HG03135 (cell line): Measurements from ENCODE around the gene BCL6B.
"Not testable (repeated sequence)": the region's sequence is repeated elsewhere in the genome, so short reads cannot be mapped to it uniquely, and the experiment has no call there.

Source experiments
- ATAC-seq: cut with Tn5 transposase; IDR thresholded peaks from one replicate; pipeline ENCODE4 v1.9.1; 2021; ENCODE audit warnings: mild to moderate bottlenecking, moderate library complexity; ENCODE audit not compliant: unreplicated experiment

BCL6B gene, protein sequence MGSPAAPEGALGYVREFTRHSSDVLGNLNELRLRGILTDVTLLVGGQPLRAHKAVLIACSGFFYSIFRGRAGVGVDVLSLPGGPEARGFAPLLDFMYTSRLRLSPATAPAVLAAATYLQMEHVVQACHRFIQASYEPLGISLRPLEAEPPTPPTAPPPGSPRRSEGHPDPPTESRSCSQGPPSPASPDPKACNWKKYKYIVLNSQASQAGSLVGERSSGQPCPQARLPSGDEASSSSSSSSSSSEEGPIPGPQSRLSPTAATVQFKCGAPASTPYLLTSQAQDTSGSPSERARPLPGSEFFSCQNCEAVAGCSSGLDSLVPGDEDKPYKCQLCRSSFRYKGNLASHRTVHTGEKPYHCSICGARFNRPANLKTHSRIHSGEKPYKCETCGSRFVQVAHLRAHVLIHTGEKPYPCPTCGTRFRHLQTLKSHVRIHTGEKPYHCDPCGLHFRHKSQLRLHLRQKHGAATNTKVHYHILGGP

DNA sequence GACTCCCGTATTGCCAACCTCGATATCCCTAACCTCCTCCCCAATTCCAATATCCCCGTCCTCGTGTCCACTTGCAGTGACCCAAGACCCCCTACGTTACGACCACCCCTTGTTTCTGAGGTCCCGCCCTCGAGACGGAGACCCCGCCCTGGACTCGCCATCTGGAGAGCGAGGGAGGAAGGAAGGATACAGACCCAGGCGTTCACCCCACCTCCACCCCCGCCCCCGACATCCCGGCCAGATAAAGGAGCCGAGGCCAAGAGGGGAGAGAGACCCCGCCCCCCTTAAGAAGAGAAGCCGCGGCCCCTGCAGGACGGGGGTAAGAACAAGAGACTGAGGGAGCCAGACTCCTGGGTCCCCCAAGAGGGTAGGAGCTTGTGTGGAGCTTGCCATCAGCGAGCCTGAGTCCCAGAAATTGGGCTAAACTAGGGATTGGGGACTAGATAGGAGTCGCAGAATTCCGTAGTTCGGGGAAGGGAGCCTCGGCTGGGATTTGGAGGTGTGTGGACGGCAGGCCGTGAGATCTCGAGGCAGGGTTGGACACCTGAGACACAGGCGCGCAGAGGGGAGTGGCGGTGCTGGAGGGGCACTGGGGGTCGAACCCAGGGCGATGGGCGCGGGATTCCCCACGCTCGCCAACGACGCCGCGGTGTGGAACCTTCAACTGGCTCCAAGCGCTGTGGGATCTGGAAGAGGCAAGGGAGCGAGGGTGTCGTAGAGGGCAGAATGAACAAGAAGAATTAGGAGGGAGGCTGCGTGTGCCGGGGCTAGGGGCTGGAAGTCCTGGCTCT lies at the start of gene BCL6B:
BCL6B (plus strand) TSS at position 270 of the 791 bp plus-strand sequence. CDS start 622 bp downstream, outside the sequence.
- no peak for ATAC-seq

DNA sequence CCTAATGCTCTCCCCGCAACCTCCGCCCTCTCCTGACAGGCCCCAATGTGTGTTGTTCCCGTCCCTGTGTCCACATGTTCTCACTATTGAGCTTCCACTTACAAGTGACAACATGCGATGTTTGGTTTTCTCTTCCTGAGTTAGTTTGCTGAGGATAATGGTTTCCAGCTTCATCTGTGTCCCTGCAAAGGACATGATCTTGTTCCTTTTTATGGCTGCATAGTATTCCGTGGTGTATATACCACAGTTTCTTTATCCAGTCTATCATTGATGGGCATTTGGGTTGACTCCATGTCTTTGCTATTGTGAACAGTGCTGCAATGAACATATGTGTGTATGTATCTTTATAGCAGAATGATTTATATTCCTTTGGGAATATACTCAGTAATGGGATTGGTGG lies 43.4 kb upstream of the BCL6B start:
- ATAC-seq = not testable (repeated sequence)

DNA sequence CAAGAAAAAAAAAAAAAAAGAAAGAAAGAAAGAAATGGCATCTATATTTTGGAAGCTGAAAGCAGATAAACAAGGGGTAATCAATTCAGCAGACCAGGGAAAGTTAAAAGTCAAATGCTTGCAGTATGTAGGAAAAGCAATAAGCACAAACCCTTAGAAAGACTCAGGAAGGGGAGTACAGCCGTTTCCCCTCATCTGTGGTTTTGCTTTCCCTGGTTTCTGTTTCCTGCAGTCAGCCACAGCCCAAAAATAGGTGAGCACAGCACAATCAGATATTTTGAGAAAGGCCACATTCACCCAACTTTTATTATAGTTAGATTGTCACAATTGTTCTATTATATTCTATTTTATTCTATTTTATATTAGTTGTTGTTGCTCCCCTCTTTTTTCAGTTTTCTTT lies 41.4 kb upstream of the BCL6B start:
- no peak for ATAC-seq

DNA sequence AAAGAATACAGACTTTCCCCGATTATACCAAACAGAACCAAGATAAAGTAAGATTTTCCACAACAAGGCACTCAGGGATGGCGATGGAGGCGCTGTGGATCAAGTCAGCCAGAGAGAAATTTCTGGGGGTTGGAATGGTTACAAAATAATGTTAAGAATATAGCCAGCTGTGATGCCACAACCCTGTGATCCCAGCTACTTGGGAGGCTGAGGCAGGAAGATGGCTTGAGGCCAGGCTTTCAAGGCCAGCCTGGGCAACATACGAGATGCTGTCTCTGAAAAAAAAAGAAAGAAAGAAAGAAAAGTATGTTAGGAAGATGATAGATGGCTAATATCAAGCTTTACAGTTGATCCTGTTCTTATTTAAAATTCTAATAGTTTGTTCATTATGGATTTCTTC lies 37.6 kb upstream of the BCL6B start:
- ATAC-seq = no peak

DNA sequence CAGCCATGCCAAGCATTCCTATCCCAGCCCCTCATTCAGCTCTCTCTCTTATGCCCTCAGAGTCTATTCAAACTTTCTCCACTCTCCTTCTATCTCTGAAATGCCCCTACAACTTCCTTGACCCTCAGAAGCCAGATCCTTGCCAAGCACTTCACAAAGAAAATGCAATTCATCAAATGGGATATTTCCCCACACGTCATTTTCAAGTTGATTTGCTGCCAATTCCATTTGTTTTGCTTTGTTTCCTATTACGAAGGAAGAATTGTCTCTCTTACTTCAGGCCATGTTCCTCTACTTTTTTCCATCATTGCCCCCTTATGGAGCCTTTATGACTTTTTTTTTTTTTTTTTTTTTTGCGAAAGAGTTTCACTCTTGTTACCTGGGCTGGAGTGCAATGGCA lies 36.2 kb upstream of the BCL6B start:
- no peak for ATAC-seq

DNA sequence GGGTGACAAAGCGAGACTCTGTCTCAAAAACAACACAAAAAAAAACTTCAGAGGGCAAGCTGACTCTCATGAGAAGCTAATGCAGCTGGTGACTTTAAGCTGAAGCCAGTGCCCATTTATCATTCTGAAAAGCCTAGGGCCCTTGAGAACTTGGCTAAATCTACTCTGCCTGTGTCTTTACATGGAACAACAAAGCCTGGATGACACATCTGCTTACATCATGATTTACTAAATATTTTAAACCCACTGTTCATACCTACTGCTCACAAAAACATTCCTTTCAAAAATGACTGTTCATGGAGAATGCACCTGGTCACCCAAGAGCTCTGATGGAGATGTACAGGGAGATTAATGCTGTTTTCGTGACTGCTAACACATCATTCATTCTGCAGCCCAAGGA lies 33.1 kb upstream of the BCL6B start:
- no peak for ATAC-seq

DNA sequence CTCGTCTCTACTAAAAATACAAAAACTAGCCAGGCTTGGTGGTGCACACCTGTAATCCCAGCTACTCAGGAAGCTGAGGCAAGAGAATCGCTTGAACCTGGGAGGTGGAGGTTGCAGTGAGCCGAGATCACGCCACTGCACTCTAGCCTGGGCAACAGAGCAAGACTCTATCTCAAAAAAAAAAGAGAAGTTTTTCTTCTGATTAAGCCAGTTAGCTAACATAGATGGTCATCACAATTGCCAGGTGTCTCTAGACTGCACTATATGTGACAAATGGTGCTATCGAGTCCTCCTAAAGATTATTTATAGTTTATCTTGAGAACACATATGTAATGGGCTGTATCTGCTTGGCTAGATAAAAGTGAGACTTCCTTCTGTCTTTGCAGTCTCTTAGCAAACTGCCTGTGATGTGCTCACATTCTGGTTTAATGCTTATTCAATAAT lies 29.2 kb upstream of the BCL6B start:
- ATAC-seq = not testable (repeated sequence)

DNA sequence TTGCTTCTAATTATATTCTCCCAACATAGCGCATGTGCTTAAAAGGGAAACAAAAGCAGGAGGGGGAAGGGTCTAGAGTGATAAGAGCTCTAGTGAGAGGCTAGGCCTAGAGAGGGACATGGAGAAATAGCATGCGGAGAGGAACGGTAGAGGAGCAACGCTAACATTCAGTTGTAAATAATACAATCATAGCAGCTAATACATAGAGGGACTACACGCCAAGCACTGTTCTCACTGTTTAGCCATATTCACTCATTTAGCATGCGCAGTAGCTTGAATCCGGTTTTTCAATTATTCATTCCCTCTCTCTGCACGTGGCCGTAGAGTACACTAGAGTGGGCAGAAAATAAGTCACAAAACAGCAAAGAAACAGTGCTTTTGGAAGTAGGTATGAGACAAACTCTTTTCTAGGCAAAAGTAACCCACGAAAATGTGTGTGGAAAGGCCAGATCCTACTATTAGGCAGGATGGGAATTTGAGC lies 28.7 kb upstream of the BCL6B start:
- ATAC-seq = no peak

DNA sequence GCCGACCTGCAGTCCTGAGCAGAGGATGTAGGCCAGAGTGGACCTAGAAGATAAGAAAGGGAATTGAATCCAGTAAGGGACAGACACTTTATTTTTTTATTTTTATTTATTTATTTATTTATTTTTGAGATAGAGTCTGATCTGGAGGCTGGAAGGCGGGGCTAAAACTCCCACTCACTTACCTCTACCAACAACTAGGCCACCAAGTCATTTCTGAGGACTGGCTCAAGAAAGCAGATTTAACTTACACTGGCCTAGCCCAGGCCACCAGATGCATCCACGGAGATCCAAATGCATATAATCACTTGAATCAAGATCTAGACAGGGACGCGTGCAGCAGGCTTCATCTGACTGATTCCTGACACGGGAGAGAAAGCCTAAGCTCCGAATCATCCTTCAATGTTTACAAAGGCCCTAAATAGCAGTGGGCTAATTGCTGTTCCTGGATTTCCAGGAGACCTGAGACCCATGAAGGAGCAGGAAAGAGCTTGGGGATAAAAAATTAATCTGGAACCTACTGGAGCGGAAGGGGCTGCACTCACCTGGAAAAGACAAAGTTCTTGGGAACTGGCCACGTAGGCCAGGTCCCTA lies 28.1 kb upstream of the BCL6B start:
- ATAC-seq = no peak

DNA sequence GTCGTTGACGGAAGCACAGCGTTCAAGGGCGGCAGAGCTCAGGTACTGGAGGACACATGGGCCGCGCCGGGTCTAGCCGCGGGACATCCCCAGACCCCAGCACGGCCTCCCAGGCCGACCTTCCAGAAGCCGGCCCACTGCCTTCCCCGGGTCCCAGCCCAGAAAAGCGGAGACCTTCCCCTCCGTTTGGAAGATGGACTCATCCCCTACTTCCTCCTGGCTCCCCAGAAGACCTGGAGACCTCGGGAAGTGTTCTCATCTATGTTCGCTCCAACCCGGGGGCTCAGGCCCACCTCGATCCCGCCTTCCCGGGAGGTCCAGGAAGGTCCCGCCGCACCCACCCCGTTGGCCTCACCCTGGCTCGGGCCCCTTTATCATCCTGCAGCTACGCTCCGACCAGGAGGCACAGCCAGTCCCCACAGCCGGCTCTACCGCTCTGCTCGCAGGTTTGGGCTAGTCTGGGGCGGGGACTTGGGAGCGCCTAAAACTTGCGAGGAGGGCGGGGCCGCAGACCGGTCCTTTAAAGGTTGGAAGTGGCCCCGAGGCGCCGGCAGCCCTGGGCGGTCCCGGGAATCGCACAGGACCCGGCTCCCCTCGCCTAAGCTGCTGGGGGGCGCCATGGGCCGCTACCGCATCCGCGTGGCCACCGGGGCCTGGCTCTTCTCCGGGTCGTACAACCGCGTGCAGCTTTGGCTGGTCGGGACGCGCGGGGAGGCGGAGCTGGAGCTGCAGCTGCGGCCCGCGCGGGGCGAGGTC lies 27.2 kb upstream of the BCL6B start, which contains the start of gene ALOX12:
ALOX12 (plus strand) TSS at position 550 of the 756 bp plus-strand sequence; CDS start at position 619, 69 bp downstream.
- ATAC-seq = no peak

DNA sequence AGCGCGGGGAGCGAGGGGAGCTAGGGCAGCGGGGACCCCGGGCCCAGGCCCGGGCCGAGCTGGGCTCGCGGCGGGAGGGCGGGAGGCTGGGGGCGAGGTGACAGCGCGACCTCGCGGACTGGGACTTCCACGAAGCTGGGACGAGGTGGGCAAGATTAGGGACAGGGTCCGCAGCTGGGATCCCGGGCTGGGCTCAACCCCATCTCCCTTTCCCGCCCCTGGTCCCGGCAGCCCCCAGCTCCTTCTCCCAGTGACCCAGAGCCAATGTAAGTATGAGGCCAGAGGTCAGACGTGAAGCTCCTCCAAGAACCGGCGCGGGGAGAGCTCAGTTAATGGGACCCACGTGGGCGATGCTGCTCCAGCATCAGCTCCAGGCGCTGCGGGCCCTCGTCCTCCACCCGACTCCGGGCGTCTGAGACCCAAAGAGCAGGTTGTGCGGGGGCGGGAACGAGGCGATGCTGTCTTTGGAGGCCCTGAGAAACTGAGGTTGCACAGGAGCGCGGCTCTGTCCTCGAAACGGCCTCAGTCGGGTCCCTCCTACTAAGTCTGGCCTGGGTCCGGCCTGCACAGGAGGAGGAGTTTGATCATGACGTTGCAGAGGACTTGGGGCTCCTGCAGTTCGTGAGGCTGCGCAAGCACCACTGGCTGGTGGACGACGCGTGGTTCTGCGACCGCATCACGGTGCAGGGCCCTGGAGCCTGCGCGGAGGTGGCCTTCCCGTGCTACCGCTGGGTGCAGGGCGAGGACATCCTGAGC lies 26.4 kb upstream of the BCL6B start:
- no peak for ATAC-seq

DNA sequence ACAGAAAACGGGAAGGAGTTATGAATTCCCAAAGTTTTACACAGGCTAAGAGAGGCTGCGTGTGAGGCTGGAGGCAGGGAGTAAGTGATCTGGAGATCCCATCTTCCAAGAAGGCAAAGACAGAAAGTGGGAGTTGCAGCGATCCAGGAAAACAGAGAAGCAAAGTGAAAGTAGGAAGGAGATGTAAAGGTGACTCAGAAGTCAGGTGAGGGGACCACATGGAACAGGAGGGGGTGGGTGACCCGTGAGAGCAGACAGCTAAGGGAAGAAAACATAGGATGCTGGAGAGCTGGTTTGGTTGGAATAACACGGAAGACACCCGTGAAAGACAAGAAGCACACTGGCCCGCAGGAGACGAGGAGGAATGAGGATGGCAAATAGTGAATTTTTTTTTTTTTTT lies 25.7 kb upstream of the BCL6B start:
- no peak for ATAC-seq

DNA sequence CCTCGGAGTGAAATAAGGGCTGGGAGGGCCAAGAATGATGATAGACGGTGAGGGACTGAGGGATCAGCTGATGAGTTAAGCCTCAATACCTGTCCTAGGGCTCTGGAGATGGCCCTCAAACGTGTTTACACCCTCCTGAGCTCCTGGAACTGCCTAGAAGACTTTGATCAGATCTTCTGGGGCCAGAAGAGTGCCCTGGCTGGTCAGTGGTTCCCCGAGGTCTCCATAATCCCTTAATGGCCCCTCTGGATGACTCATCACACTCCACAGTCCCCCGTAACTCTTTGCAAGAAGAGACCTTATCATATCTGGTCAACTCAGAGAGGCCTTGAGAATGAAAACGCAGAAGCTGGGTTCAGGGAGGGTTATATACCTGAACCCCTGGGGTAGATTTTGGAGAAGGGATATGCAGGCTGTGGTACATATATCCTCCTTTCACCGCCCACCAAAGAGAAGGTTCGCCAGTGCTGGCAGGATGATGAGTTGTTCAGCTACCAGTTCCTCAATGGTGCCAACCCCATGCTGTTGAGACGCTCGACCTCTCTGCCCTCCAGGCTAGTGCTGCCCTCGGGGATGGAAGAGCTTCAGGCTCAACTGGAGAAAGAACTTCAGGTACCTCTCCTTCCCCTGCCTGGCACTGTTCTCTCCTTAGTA lies 23.9 kb upstream of the BCL6B start:
- ATAC-seq = no peak

DNA sequence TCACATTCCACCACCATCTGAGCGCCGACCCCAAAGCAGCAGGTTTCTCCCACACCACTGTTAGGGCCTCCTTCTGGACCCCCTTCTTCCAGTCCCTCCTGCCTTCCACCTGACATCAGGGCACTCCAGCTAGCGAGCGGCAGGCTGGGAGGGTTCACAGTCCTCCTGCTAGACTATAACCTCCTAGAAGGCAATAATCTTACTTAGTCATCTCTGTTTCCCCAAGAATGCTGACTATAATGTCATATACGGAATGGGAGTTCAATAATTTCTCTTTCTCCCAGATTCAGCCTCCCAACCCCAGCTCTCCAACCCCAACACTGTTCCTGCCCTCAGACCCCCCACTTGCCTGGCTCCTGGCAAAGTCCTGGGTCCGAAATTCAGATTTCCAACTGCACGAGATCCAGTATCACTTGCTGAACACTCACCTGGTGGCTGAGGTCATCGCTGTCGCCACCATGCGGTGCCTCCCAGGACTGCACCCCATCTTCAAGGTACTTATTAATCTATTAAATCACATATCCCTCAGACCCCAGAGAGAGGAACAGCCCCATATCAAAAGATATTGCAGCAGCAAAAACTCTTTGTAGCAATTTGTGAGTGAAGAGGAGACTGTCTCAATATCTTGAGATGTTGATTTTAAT lies 21.4 kb upstream of the BCL6B start:
- no peak for ATAC-seq

DNA sequence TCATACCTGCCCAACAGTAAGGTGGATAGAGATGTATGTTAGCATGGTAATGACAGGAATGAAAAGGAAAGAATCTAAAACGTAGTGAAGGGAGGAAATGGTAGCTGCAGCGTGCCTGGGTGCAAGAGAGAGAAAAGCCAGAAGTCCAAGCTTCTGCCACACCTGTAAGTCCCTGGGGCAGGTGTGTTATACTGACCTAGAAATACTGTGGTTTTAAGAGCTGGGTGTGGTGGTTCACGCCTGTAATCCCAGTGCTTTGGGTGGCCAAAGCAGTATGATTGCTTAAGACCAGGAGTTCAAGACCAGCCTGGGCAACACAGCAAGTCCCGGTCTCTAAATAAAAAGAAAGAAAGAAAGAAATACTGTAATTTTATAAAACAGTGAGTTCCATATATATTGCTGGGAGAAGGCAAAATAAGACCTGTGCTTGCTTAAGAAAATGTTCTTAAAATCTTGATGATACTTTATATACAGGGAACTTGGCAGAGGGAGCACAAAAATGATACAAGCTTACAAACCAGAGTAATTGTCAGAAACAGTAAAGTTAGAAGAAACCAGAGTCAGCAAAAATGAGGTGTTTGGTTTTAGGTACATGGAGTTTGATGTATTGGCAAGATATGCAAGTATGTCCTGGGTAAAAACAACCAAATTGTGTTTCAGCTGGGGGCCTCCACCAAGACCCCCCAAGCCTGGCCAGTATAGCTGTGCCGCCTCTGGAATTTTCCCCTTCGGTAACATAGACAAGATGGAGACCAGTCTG lies 20.4 kb upstream of the BCL6B start:
- ATAC-seq = no peak

DNA sequence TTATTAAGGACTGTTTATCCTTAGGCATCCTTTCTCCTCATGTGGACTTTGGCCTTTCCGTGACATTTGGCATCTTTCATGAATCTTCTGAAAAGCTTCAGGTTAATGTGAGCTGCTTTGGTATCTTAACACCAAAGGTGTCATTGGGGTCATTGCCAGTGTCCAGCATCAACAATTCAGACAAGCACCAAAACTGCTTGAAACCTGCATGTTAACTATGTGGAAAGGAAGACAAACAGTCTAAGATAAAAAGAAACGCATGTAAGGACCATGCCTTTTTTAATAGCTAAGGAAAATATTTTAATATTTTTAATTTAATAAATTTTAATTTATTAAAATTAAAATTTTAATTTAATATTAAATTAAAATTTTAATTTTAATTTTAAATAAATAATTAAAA lies 19.1 kb upstream of the BCL6B start:
- ATAC-seq = no peak

DNA sequence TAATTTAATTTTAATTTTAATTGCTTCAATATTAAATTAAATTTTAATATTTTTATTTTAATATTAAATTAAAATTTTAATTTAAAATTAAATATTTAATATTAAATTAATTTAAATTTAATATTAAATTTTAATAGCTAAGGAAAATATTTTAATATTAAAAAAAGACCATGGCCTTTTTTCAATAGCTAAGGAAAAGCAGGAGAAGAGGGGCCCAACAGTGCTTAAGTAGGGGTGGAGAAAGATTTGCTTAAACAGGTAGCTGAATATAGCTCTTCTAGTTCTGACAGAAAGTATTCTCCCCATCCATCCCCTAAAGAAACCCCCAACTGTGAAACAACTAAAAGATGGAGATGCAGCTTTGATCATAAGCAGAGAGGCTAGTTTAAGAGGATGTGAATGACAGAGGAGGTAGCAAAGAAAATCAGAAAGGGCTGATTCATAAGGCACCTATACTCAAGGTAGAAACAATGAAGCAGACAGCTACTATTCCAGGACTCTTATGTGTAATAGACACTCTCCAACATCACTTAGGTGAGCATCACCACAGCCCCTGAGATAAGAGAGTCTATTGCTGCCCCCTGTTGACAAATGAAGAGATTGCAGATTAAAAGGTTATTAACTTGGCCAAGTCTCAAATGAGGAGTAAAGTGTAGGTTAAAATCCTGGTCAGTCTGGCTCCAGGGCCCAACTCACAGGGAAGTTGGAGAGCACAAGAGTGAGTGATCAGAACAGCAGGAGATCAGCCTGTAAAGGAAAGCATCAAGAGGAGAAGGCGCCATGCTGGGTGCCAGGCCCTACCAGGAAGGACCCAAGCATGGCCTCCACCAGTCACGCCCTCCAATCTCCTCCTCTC lies 18.2 kb upstream of the BCL6B start:
- peak; percentile 73 for ATAC-seq
